Keratinocyte (primary cell): ENCODE results near the gene TRAF3IP3. TPM values are rescaled to one million over a fixed set of nuclear protein-coding genes. Genes with fewer than 3 reads are reported as not detected.

Experiments used
- DNase-seq: peaks from one replicate; pipeline ENCODE4 v3.0.0-alpha.2; 2011; ENCODE audit warnings: low read depth, missing footprints, low spot score
- FAIRE-seq: peaks from 2 replicates; lab custom pipeline; 2011; peaks lifted over from hg19 to GRCh38; lab: Jason Lieb, UNC
- H2AFZ ChIP-seq: 2 replicates; pipeline ENCODE4 v1.6.0; 2012; ENCODE audit warnings: low read length, control low read depth, inconsistent platforms; ENCODE audit not compliant: control insufficient read depth
- H3K27ac ChIP-seq: 2 replicates; pipeline ENCODE4 v1.5.1; 2011; ENCODE audit warnings: low read length; ENCODE audit not compliant: control insufficient read depth, insufficient read depth
- H3K27me3 ChIP-seq: 3 replicates; pipeline ENCODE4 v1.6.0; 2011; ENCODE audit warnings: low read length; ENCODE audit not compliant: control insufficient read depth, insufficient read depth; ENCODE audit errors: extremely low read depth
- H3K36me3 ChIP-seq, 2 experiments: 2 replicates in 1 of 2; 3 replicates in 1 of 2; pipeline ENCODE4 v1.5.1; 2011; ENCODE audit warnings: low read length in 2 of 2, mild to moderate bottlenecking in 1 of 2; ENCODE audit not compliant: control insufficient read depth in 2 of 2, insufficient read depth in 2 of 2; ENCODE audit errors: extremely low read depth in 1 of 2
- H3K4me1 ChIP-seq: 3 replicates; pipeline ENCODE4 v1.5.1; 2011; ENCODE audit warnings: low read length; ENCODE audit not compliant: control insufficient read depth, insufficient read depth; ENCODE audit errors: extremely low read depth
- H3K4me2 ChIP-seq: 3 replicates; pipeline ENCODE4 v1.6.0; 2011; ENCODE audit warnings: low read depth, low read length; ENCODE audit not compliant: control insufficient read depth, insufficient read depth; ENCODE audit errors: extremely low read depth
- H3K4me3 ChIP-seq, 3 experiments: fragments of 200-600 bp in 1 of 3; sonication (generic) in 1 of 3; 2 replicates in 2 of 3; 3 replicates in 1 of 3; pipeline ENCODE4 v1.5.1; 2011 to 2016; ENCODE audit warnings: low read length in 3 of 3, mild to moderate bottlenecking in 3 of 3, control low read depth in 2 of 3, inconsistent platforms in 1 of 3, low read depth in 1 of 3, mixed read lengths in 1 of 3, mixed run types in 1 of 3, moderate library complexity in 1 of 3; ENCODE audit not compliant: control insufficient read depth in 2 of 3, insufficient read depth in 2 of 3; ENCODE audit errors: extremely low read depth in 1 of 3
- H3K79me2 ChIP-seq: 2 replicates; pipeline ENCODE4 v1.6.0; 2012; ENCODE audit warnings: low read length; ENCODE audit not compliant: control insufficient read depth, insufficient read depth
- H3K9ac ChIP-seq: 3 replicates; pipeline ENCODE4 v1.6.0; 2011; ENCODE audit warnings: low read length; ENCODE audit not compliant: control insufficient read depth, insufficient read depth; ENCODE audit errors: extremely low read depth
- H3K9me1 ChIP-seq: 3 replicates; pipeline ENCODE4 v1.6.0; 2011; ENCODE audit warnings: low read length; ENCODE audit not compliant: control insufficient read depth, insufficient read depth; ENCODE audit errors: extremely low read depth
- H3K9me3 ChIP-seq: 2 replicates; pipeline ENCODE4 v1.5.1; 2012; ENCODE audit warnings: low read depth, low read length; ENCODE audit not compliant: control insufficient read depth
- H4K20me1 ChIP-seq: 3 replicates; pipeline ENCODE4 v1.6.0; 2011; ENCODE audit warnings: low read length; ENCODE audit not compliant: control insufficient read depth, insufficient read depth; ENCODE audit errors: extremely low read depth
- EZH2 ChIP-seq: IDR thresholded peaks from one replicate; pipeline ENCODE4 v1.6.1; 2012; ENCODE audit warnings: inconsistent platforms, mild to moderate bottlenecking, low read length, moderate library complexity
- dilution Hi-C: fragments of 300-500 bp; cut with MboI; formaldehyde crosslinking; loops from one replicate; pipeline ENCODE4 v1.7.0; 2020; ENCODE audit warnings: low sequenced_read_pairs; ENCODE audit not compliant: extremely low pct_ligation_motif_present
- polyA plus RNA-seq, 5 experiments: library from polyadenylated mRNA; depleted of rRNA in 3 of 5; stranded (reverse) in 3 of 5; stranded (forward) in 1 of 5; unstranded in 1 of 5; fragments of >200 nt; gene quantifications; 1 replicate in 1 of 5; 2 replicates in 3 of 5; 3 replicates in 1 of 5; pipeline versions ENCODE4 v1.2.1 to v1.2.3, GENCODE V29; 2011 to 2012; ENCODE audit warnings: missing spikeins in 2 of 5, low read depth in 1 of 5, low replicate concordance in 1 of 5
- TF ChIP-seq, protein P1 (sequence below), 3 experiments: IDR thresholded peaks in 1 of 3; conservative IDR thresholded peaks in 1 of 3; optimal IDR thresholded peaks in 1 of 3; 2 replicates in 2 of 3; 3 replicates in 1 of 3; pipeline versions ENCODE3 to v1.5.1; 2011; ENCODE audit warnings: low read length in 3 of 3, mild to moderate bottlenecking in 3 of 3, moderate library complexity in 2 of 3, control low read depth in 1 of 3, inconsistent platforms in 1 of 3; ENCODE audit not compliant: insufficient read depth in 2 of 3; ENCODE audit errors: extremely low read depth in 1 of 3

Gene TRAF3IP3
- polyA plus RNA-seq, 1 donor (not counting 4 experiments of a cell fraction or from before 2014, with no cell fraction given), result 0.16 TPM

GRCh38 chr1:209755256-209755655 lies 597 bp upstream of the TRAF3IP3 start:
- Histone ChIP-seq H2AFZ (no peak overlapping the region), H3K9me3 (no peaks in the 10 kb centered on the region), H3K4me2 (no peak overlapping the region), H3K4me3 (no peak overlapping the region), H3K9ac (no peak overlapping the region), H3K27ac (no peak overlapping the region), H3K79me2 (no peaks in the 10 kb centered on the region), H4K20me1 (no peaks in the 10 kb centered on the region), H3K4me1 (no peaks in the 10 kb centered on the region), H3K9me1 (no peaks in the 10 kb centered on the region), H3K27me3 (no peaks in the 10 kb centered on the region), H3K36me3 (no peaks in the 10 kb centered on the region)
- FAIRE-seq (no peak), DNase-seq (no peak)
- dilution Hi-C loops, result no loop called here
- TF ChIP-seq, protein P1, sequence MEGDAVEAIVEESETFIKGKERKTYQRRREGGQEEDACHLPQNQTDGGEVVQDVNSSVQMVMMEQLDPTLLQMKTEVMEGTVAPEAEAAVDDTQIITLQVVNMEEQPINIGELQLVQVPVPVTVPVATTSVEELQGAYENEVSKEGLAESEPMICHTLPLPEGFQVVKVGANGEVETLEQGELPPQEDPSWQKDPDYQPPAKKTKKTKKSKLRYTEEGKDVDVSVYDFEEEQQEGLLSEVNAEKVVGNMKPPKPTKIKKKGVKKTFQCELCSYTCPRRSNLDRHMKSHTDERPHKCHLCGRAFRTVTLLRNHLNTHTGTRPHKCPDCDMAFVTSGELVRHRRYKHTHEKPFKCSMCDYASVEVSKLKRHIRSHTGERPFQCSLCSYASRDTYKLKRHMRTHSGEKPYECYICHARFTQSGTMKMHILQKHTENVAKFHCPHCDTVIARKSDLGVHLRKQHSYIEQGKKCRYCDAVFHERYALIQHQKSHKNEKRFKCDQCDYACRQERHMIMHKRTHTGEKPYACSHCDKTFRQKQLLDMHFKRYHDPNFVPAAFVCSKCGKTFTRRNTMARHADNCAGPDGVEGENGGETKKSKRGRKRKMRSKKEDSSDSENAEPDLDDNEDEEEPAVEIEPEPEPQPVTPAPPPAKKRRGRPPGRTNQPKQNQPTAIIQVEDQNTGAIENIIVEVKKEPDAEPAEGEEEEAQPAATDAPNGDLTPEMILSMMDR (optimal IDR thresholded peaks at IDR 0.05 in 1 of 3, IDR thresholded peaks at IDR 0.05 in 1 of 3, conservative IDR thresholded peaks at IDR 0.05 in 1 of 3; ENCODE audit: extremely low read depth in 1 of 3, insufficient read depth in 2 of 3, low read length in 3 of 3), result no peak
- no peak for TF ChIP-seq EZH2

DNA sequence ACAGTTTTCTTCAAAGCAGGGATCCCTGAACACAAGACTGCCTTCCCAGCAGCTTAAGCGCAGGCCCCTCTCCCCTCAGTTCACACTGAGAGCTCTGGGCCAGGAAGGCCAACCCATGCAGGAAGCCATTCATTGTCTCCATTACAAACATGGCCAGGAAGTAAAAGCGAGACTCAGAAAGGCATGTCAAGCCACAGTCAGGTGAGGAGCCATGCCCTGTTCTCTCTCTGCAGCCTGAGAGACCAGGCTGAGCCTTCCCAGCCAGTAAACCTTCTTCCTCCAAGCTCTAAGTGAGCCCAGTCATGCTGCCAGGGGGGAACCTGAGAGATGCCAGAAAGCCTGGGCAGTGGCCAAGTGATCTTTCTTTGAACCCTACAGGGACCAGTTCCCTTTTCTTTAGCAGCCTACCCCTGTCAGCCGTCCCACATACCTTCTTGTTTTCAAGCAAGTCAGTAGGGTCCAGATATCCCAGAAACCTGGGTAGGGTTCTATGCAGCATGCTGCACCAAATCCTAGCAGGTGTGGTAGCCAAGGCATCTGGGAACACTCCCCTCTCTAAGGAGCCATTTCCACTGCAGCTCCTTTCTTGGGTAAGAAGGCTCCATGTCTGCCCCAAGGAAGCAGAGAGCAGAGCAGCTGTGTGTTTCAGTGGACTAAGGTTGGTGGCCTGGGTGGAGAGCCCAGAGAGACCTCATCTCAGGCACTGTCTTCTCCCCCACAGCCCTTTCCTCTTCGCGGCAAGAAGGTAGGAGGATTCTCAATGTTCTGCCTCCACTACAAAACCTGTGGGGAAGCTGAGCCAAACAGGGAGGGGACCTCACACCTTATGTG lies 977 bp downstream of the TRAF3IP3 start:
- H3K9me3 ChIP-seq, result no peaks in the 10 kb centered on the region
- H3K27ac ChIP-seq, result no peak overlapping the region
- dilution Hi-C loops, result no loop called here
- H3K27me3 ChIP-seq, result no peaks in the 10 kb centered on the region
- no peaks in the 10 kb centered on the region for H3K9me1 ChIP-seq
- DNase-seq (no peak), FAIRE-seq (no peak)
- H4K20me1 ChIP-seq, result no peaks in the 10 kb centered on the region
- TF ChIP-seq EZH2, result no peak
- TF ChIP-seq, protein P1 (optimal IDR thresholded peaks at IDR 0.05 in 1 of 3, IDR thresholded peaks at IDR 0.05 in 1 of 3, conservative IDR thresholded peaks at IDR 0.05 in 1 of 3; ENCODE audit: extremely low read depth in 1 of 3, insufficient read depth in 2 of 3, low read length in 3 of 3), result no peak
- H3K9ac ChIP-seq, result no peak overlapping the region
- H3K4me2 ChIP-seq, result no peak overlapping the region
- no peaks in the 10 kb centered on the region for H3K4me1 ChIP-seq
- no peaks in the 10 kb centered on the region for H3K36me3 ChIP-seq
- H3K4me3 ChIP-seq, result no peak overlapping the region
- no peaks in the 10 kb centered on the region for H3K79me2 ChIP-seq
- H2AFZ ChIP-seq, result no peak overlapping the region
